ENCODE measurements around the gene UBE2H. TPM values are rescaled to one million over a fixed set of nuclear protein-coding genes. Genes with fewer than 3 reads are reported as not detected.

Gene UBE2H
- total RNA-seq, 1 experiment from 2014 or later, result 58.0 TPM

DNA sequence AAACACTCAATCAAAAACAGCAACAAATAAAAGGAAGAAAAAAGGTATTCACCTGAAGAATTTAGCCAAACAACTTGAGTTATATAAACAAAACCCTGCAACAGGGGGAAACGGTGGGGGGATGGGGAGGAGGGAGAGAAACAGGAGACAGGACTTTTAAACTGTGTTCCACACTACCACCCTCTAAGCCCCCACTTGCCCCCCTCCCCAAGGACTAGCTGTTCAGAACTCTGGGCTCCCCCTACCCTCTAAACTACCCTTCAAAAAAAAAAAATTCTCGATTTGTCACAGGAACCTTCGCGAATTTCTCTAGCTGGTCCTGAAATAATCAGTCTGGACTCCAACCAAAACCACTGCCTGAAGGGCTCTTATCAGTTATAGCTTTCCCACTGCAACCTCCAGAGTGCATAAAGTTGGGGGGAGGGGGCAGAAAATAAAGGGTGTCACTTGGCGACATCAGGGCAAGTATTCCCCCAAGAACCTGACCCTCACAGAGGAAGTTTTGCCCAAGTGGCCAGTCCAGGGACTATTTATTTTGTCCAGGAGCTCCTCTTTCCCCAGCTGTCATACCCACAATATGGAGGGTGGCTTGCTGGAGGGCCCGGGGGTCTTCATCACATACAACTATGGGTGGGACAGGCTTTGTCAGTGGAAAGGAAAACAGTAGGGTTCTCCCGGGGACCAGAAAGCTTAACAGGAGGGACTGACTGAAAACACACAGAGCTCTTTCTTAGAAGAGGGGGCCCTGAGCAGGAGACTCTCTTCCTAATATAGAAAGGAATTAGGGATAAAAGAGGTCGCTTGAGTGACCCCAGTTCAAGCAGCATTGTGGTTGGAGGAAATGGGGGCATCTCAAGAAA, 1.3 kb downstream of the UBE2H start:
- intact Hi-C loops (cut with micrococcal nuclease; ENCODE audit: unreplicated experiment) (no loop called here), in situ Hi-C loops (cut with HindIII; ENCODE audit: low pct_unique_long_range_greater_than_20kb, low sequenced_read_pairs) (no loop called here)
- ATAC-seq (no peak), DNase-seq (ENCODE audit: low read depth, low spot score) (no peak)
- Histone ChIP-seq H3K36me3 (ENCODE audit: control insufficient read depth, insufficient read depth, low read length) (peaks cover 8% of the 10 kb centered on the region; the same call in 1 of the 2 replicates), H3K4me3 (ENCODE audit: low read depth in 2 of 2, low read length in 2 of 2) (peak overlapping the region; percentile 81 to 85), H3K4me1 (ENCODE audit: control insufficient read depth, insufficient read depth, low read length) (peaks cover 29% of the 10 kb centered on the region), H3K27ac (ENCODE audit: low read length) (peak overlapping the region; percentile 94), H3K27me3 (ENCODE audit: control insufficient read depth, insufficient read depth, low read length) (no peaks in the 10 kb centered on the region), H3K9me3 (ENCODE audit: control insufficient read depth, insufficient read depth, low read depth, low read length) (no peaks in the 10 kb centered on the region)
- CTCF ChIA-PET, result no interaction called here
- POLR2A ChIA-PET, result interaction anchor here (0.5 kb wide), 2 partner anchors 48 to 208 kb away, joined by 4 to 5 read pairs; no protein-coding TSS in a partner anchor
- BruUV-seq (replicated peaks), result no TSS peak
- TF ChIP-seq REST (IDR thresholded peaks at IDR 0.05; ENCODE audit: insufficient read depth in 1 of 2, low read depth in 2 of 2, low read length in 1 of 2), result no peak
- TF ChIP-seq SIN3A (IDR thresholded peaks at IDR 0.05; ENCODE audit: borderline replicate concordance, insufficient read depth, low read depth, low read length), result no peak
- no peak for TF ChIP-seq POLR2AphosphoS5 (IDR thresholded peaks at IDR 0.05; ENCODE audit: low read depth, low read length)
- TF ChIP-seq, protein P1, sequence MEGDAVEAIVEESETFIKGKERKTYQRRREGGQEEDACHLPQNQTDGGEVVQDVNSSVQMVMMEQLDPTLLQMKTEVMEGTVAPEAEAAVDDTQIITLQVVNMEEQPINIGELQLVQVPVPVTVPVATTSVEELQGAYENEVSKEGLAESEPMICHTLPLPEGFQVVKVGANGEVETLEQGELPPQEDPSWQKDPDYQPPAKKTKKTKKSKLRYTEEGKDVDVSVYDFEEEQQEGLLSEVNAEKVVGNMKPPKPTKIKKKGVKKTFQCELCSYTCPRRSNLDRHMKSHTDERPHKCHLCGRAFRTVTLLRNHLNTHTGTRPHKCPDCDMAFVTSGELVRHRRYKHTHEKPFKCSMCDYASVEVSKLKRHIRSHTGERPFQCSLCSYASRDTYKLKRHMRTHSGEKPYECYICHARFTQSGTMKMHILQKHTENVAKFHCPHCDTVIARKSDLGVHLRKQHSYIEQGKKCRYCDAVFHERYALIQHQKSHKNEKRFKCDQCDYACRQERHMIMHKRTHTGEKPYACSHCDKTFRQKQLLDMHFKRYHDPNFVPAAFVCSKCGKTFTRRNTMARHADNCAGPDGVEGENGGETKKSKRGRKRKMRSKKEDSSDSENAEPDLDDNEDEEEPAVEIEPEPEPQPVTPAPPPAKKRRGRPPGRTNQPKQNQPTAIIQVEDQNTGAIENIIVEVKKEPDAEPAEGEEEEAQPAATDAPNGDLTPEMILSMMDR (IDR thresholded peaks at IDR 0.05), result no peak
- TF ChIP-seq TCF7L2 (IDR thresholded peaks at IDR 0.05; ENCODE audit: low read depth, low read length), result no peak

DNA sequence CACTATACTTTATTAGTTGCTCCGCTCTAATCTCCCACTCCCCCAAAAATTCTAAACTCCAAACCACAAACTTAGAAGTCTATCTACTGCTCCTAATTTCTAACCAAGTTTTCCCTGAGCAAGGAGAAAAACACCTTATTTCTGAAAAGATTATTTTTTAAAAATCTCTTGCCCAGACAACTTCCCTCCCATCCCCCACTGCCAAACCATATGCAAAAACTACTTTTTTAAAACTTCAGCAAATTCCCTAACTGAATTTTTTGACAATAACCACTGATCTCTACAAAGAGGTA, 1.9 kb downstream of the UBE2H start:
- POLR2A ChIA-PET, result no interaction called here
- Histone ChIP-seq H3K4me1 (ENCODE audit: control insufficient read depth, insufficient read depth, low read length) (peaks cover 29% of the 10 kb centered on the region), H3K27ac (ENCODE audit: low read length) (peak overlapping the region; percentile 94), H3K27me3 (ENCODE audit: control insufficient read depth, insufficient read depth, low read length) (no peaks in the 10 kb centered on the region), H3K36me3 (ENCODE audit: control insufficient read depth, insufficient read depth, low read length) (peaks cover 8% of the 10 kb centered on the region; the same call in 1 of the 2 replicates), H3K4me3 (ENCODE audit: low read depth in 2 of 2, low read length in 2 of 2) (peak overlapping the region; percentile 81 to 85), H3K9me3 (ENCODE audit: control insufficient read depth, insufficient read depth, low read depth, low read length) (no peaks in the 10 kb centered on the region)
- DNase-seq (ENCODE audit: low read depth, low spot score) (no peak), ATAC-seq (no peak)
- no peak for TF ChIP-seq POLR2AphosphoS5 (IDR thresholded peaks at IDR 0.05; ENCODE audit: low read depth, low read length)
- TF ChIP-seq, protein P1 (IDR thresholded peaks at IDR 0.05), result no peak
- no peak for TF ChIP-seq TCF7L2 (IDR thresholded peaks at IDR 0.05; ENCODE audit: low read depth, low read length)
- intact Hi-C loops (cut with micrococcal nuclease; ENCODE audit: unreplicated experiment), result no loop called here
- in situ Hi-C loops (cut with HindIII; ENCODE audit: low pct_unique_long_range_greater_than_20kb, low sequenced_read_pairs), result no loop called here
- CTCF ChIA-PET, result no interaction called here
- BruUV-seq (replicated peaks), result TSS peak; percentile 64

All from Panc1 (cell line).